ENCODE results near the gene BATF. TPM values are rescaled to one million over a fixed set of nuclear protein-coding genes. Genes with fewer than 3 reads are reported as not detected.

The BATF gene
- total RNA-seq, 1 experiment from 2014 or later = 1.7 TPM

DNA sequence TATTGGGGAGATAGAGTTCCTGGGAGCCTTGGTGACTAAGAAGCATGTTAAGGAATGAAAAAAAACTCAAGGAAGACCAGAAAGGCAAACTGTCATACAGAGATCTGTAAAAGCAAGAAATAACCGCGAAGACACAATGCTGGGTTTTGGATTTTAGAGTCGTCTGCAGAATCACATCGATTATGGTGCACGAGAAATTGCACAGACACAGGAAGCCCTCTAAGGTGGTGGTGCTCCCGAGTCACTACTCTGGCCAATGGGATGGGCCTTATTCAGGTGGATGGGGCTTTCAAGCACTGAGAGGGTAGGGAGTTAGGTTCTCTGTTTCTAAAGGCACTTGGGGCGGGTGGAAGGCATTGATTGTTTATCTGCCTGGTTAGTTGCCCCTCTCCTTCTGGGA, 45.9 kb downstream of the BATF start:
- no peaks in the 10 kb centered on the region for H3K27me3 ChIP-seq (replicated peaks; ENCODE audit: control insufficient read depth, insufficient read depth, low read length)
- peaks cover 7% of the 10 kb centered on the region for H3K4me1 Mint-ChIP-seq (ENCODE audit: low read depth, unreplicated experiment)
- no peak overlapping the region for H3K4me3 Mint-ChIP-seq (ENCODE audit: unreplicated experiment)
- no peak overlapping the region for H3K4me3 ChIP-seq (ENCODE audit: low read depth, low read length)
- peaks cover 6% of the 10 kb centered on the region for H3K36me3 Mint-ChIP-seq (ENCODE audit: insufficient read depth, unreplicated experiment)
- ChIA-PET POLR2A (no interaction called here), CTCF (interaction anchor here (0.8 kb wide), 1 partner anchor 10 kb away, joined by 3 read pairs; the partner anchor contains the start of gene FLVCR2)
- TF ChIP-seq, protein P1, sequence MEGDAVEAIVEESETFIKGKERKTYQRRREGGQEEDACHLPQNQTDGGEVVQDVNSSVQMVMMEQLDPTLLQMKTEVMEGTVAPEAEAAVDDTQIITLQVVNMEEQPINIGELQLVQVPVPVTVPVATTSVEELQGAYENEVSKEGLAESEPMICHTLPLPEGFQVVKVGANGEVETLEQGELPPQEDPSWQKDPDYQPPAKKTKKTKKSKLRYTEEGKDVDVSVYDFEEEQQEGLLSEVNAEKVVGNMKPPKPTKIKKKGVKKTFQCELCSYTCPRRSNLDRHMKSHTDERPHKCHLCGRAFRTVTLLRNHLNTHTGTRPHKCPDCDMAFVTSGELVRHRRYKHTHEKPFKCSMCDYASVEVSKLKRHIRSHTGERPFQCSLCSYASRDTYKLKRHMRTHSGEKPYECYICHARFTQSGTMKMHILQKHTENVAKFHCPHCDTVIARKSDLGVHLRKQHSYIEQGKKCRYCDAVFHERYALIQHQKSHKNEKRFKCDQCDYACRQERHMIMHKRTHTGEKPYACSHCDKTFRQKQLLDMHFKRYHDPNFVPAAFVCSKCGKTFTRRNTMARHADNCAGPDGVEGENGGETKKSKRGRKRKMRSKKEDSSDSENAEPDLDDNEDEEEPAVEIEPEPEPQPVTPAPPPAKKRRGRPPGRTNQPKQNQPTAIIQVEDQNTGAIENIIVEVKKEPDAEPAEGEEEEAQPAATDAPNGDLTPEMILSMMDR (IDR thresholded peaks at IDR 0.05; ENCODE audit: insufficient read depth in 1 of 2, low read depth in 1 of 2, low read length in 1 of 2, severe bottlenecking in 1 of 2, unreplicated experiment in 1 of 2) = no peak
- peaks cover 3% of the 10 kb centered on the region for H3K27me3 Mint-ChIP-seq (ENCODE audit: insufficient read depth, unreplicated experiment)
- no peaks in the 10 kb centered on the region for H3K9me3 ChIP-seq
- H3K4me1 ChIP-seq = no peaks in the 10 kb centered on the region
- DNase-seq = no peak
- intact Hi-C loops (cut with micrococcal nuclease; ENCODE audit: unreplicated experiment) = no loop called here
- BruUV-seq (replicated peaks) = no TSS peak
- H3K27ac Mint-ChIP-seq (ENCODE audit: unreplicated experiment) = no peak overlapping the region
- H3K9me3 Mint-ChIP-seq (ENCODE audit: unreplicated experiment) = no peaks in the 10 kb centered on the region
- no peaks in the 10 kb centered on the region for H3K36me3 ChIP-seq (ENCODE audit: control insufficient read depth, insufficient read depth, low read length)

DNA sequence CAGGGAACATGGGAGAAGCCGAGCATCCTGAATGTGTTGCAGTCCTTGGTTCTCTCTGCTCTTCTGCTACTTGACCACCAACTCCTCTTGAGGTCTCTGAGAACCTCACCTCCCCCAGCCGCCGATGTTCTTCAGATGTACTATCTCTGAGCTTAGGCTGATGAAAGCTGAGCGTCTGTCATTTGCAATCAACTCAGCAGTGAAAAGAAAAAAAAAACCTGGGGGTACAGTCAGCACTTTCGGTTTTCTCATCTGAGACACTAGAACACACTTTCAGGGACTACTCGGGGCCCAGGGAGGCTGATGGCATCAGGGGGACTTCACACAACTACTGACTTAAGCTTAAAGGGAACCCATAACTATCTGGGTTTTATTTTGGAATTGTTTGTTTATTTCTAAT, 46.5 kb downstream of the BATF start:
- Histone ChIP-seq H3K4me3 (ENCODE audit: low read depth, low read length) (no peak overlapping the region), H3K36me3 (ENCODE audit: control insufficient read depth, insufficient read depth, low read length) (no peaks in the 10 kb centered on the region), H3K9me3 (no peaks in the 10 kb centered on the region), H3K4me1 (no peaks in the 10 kb centered on the region), H3K27me3 (replicated peaks; ENCODE audit: control insufficient read depth, insufficient read depth, low read length) (no peaks in the 10 kb centered on the region)
- POLR2A ChIA-PET = no interaction called here
- Mint-ChIP-seq H3K36me3 (ENCODE audit: insufficient read depth, unreplicated experiment) (peaks cover 6% of the 10 kb centered on the region), H3K4me1 (ENCODE audit: low read depth, unreplicated experiment) (peaks cover 7% of the 10 kb centered on the region), H3K4me3 (ENCODE audit: unreplicated experiment) (no peak overlapping the region), H3K9me3 (ENCODE audit: unreplicated experiment) (no peaks in the 10 kb centered on the region), H3K27ac (ENCODE audit: unreplicated experiment) (no peak overlapping the region), H3K27me3 (ENCODE audit: insufficient read depth, unreplicated experiment) (peaks cover 5% of the 10 kb centered on the region)
- TF ChIP-seq, protein P1 (IDR thresholded peaks at IDR 0.05; ENCODE audit: insufficient read depth in 1 of 2, low read depth in 1 of 2, low read length in 1 of 2, severe bottlenecking in 1 of 2, unreplicated experiment in 1 of 2) = no peak
- no TSS peak for BruUV-seq (replicated peaks)
- intact Hi-C loops (cut with micrococcal nuclease; ENCODE audit: unreplicated experiment) = no loop called here
- CTCF ChIA-PET = interaction anchor here (0.6 to 0.8 kb wide), 2 partner anchors 8 to 9 kb away, joined by 3 read pairs; partner anchors contain the start of gene FLVCR2
- DNase-seq = no peak

GRCh38 chr14:75570797-75571196, 48.5 kb downstream of the BATF start:
- POLR2A ChIA-PET = no interaction called here
- H3K27me3 Mint-ChIP-seq (ENCODE audit: insufficient read depth, unreplicated experiment) = peaks cover 4% of the 10 kb centered on the region
- Histone ChIP-seq H3K36me3 (ENCODE audit: control insufficient read depth, insufficient read depth, low read length) (no peaks in the 10 kb centered on the region), H3K4me3 (ENCODE audit: low read depth, low read length) (no peak overlapping the region), H3K9me3 (no peaks in the 10 kb centered on the region), H3K27me3 (replicated peaks; ENCODE audit: control insufficient read depth, insufficient read depth, low read length) (no peaks in the 10 kb centered on the region), H3K4me1 (no peaks in the 10 kb centered on the region)
- intact Hi-C loops (cut with micrococcal nuclease; ENCODE audit: unreplicated experiment) = no loop called here
- no peak for DNase-seq
- peaks cover 6% of the 10 kb centered on the region for H3K36me3 Mint-ChIP-seq (ENCODE audit: insufficient read depth, unreplicated experiment)
- no TSS peak for BruUV-seq (replicated peaks)
- TF ChIP-seq, protein P1 (IDR thresholded peaks at IDR 0.05; ENCODE audit: insufficient read depth in 1 of 2, low read depth in 1 of 2, low read length in 1 of 2, severe bottlenecking in 1 of 2, unreplicated experiment in 1 of 2) = no peak
- CTCF ChIA-PET = no interaction called here
- peaks cover 7% of the 10 kb centered on the region for H3K4me1 Mint-ChIP-seq (ENCODE audit: low read depth, unreplicated experiment)
- H3K4me3 Mint-ChIP-seq (ENCODE audit: unreplicated experiment) = no peak overlapping the region
- H3K9me3 Mint-ChIP-seq (ENCODE audit: unreplicated experiment) = no peaks in the 10 kb centered on the region
- no peak overlapping the region for H3K27ac Mint-ChIP-seq (ENCODE audit: unreplicated experiment)

All from Caco-2 (cell line).